GM18907 (cell line): ENCODE data around the gene ZNF536.

Source experiments
- ATAC-seq: cut with Tn5 transposase; IDR thresholded peaks from one replicate; pipeline ENCODE4 v1.9.1; 2021; ENCODE audit warnings: mild to moderate bottlenecking, moderate library complexity; ENCODE audit not compliant: unreplicated experiment

The ZNF536 gene

GRCh38 chr19:30555075-30555790 lies 183.0 kb downstream of the ZNF536 start:
- ATAC-seq = no peak

- ATAC-seq = no peak
These were observed 183.6 kb downstream of the ZNF536 start for GRCh38 chr19:30555791-30556110.

- ATAC-seq = no peak
These were observed 184.1 kb downstream of the ZNF536 start for GRCh38 chr19:30556230-30556711.

GRCh38 chr19:30557212-30557611 lies 185.0 kb downstream of the ZNF536 start:
- no peak for ATAC-seq

GRCh38 chr19:30557927-30558557 lies 185.9 kb downstream of the ZNF536 start:
- ATAC-seq = no peak

GRCh38 chr19:30558793-30559192 lies 186.6 kb downstream of the ZNF536 start:
- ATAC-seq = no peak

- ATAC-seq = no peak
These were observed 187.3 kb downstream of the ZNF536 start for GRCh38 chr19:30559446-30559845.

- ATAC-seq = no peak
These were observed 190.8 kb downstream of the ZNF536 start for GRCh38 chr19:30562981-30563380.

- no peak for ATAC-seq
These were observed 191.5 kb downstream of the ZNF536 start for GRCh38 chr19:30563691-30564090.

- no peak for ATAC-seq
These were observed 192.4 kb downstream of the ZNF536 start for GRCh38 chr19:30564551-30565011.

- ATAC-seq = no peak
These were observed 193.5 kb downstream of the ZNF536 start for GRCh38 chr19:30565636-30566035.

GRCh38 chr19:30566681-30567420 lies 194.7 kb downstream of the ZNF536 start:
- no peak for ATAC-seq

GRCh38 chr19:30567536-30568232 lies 195.5 kb downstream of the ZNF536 start:
- ATAC-seq = no peak

GRCh38 chr19:30570194-30570593 lies 198.0 kb downstream of the ZNF536 start:
- ATAC-seq = no peak

- ATAC-seq = no peak
These were observed 205.4 kb downstream of the ZNF536 start for GRCh38 chr19:30577551-30578105.

- no peak for ATAC-seq
These were observed 207.2 kb downstream of the ZNF536 start for GRCh38 chr19:30579419-30579818.

GRCh38 chr19:30580673-30581072 lies 208.5 kb downstream of the ZNF536 start:
- no peak for ATAC-seq

GRCh38 chr19:30584090-30584489 lies 211.9 kb downstream of the ZNF536 start:
- no peak for ATAC-seq

GRCh38 chr19:30587869-30588268 lies 215.7 kb downstream of the ZNF536 start:
- no peak for ATAC-seq

- no peak for ATAC-seq
These were observed 218.5 kb downstream of the ZNF536 start for GRCh38 chr19:30590596-30591229.
